ENCODE results near the gene BLVRB.

GRCh38 chr19:40414542-40415535 lies 50.7 kb downstream of the BLVRB start:
- TF ChIP-seq CTCF (conservative IDR thresholded peaks at IDR 0.05; ENCODE audit: low read length), result no peak
- TF ChIP-seq EZH2phosphoT487 (IDR thresholded peaks at IDR 0.05; ENCODE audit: borderline replicate concordance), result no peak

Data from Loucy (cell line).